ENCODE measurements around the gene BAZ1A. TPM values are rescaled to one million over a fixed set of nuclear protein-coding genes. Genes with fewer than 3 reads are reported as not detected.
"Not testable (repeated sequence)": the region's sequence is repeated elsewhere in the genome, so short reads cannot be mapped to it uniquely, and the experiment has no call there.

BAZ1A gene
- total and polyA plus RNA-seq, 2 experiments from 2014 or later, result 24.2 to 26.8 TPM

DNA sequence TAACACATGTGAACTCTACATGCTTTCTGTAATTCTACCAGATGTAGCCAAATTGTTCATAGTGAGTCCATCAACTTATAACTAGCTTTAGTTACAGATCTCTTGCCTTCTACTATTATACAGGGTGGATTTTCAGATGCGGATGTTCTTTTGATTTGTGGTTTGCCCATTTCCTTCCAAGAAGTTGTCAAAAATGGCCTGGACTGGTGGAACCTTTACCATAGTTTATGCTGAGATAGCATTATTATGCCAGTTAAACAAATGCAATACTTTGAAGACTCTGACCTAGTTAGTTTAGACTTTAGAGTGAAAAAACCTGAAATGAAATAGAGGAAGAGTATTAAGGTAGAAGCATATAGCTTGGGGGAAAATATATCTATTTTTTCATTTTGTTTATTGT lies 133.3 kb downstream of the BAZ1A start (continued):
- TF ChIP-seq, protein P1, sequence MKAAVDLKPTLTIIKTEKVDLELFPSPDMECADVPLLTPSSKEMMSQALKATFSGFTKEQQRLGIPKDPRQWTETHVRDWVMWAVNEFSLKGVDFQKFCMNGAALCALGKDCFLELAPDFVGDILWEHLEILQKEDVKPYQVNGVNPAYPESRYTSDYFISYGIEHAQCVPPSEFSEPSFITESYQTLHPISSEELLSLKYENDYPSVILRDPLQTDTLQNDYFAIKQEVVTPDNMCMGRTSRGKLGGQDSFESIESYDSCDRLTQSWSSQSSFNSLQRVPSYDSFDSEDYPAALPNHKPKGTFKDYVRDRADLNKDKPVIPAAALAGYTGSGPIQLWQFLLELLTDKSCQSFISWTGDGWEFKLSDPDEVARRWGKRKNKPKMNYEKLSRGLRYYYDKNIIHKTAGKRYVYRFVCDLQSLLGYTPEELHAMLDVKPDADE (IDR thresholded peaks at IDR 0.05), result no peak
- TF ChIP-seq CREB1 (CRISPR knock-in tag; IDR thresholded peaks at IDR 0.05; ENCODE audit: low read depth) (no peak), EZH2phosphoT487 (IDR thresholded peaks at IDR 0.05; ENCODE audit: unreplicated experiment) (no peak), EZH2 (IDR thresholded peaks at IDR 0.05; ENCODE audit: low read depth, unreplicated experiment) (no peak), POLR2AphosphoS5 (IDR thresholded peaks at IDR 0.05; ENCODE audit: low read depth) (no peak)
- TF ChIP-seq, protein P2, sequence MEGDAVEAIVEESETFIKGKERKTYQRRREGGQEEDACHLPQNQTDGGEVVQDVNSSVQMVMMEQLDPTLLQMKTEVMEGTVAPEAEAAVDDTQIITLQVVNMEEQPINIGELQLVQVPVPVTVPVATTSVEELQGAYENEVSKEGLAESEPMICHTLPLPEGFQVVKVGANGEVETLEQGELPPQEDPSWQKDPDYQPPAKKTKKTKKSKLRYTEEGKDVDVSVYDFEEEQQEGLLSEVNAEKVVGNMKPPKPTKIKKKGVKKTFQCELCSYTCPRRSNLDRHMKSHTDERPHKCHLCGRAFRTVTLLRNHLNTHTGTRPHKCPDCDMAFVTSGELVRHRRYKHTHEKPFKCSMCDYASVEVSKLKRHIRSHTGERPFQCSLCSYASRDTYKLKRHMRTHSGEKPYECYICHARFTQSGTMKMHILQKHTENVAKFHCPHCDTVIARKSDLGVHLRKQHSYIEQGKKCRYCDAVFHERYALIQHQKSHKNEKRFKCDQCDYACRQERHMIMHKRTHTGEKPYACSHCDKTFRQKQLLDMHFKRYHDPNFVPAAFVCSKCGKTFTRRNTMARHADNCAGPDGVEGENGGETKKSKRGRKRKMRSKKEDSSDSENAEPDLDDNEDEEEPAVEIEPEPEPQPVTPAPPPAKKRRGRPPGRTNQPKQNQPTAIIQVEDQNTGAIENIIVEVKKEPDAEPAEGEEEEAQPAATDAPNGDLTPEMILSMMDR (conservative IDR thresholded peaks at IDR 0.05; ENCODE audit: low read depth in 2 of 2), result no peak

DNA sequence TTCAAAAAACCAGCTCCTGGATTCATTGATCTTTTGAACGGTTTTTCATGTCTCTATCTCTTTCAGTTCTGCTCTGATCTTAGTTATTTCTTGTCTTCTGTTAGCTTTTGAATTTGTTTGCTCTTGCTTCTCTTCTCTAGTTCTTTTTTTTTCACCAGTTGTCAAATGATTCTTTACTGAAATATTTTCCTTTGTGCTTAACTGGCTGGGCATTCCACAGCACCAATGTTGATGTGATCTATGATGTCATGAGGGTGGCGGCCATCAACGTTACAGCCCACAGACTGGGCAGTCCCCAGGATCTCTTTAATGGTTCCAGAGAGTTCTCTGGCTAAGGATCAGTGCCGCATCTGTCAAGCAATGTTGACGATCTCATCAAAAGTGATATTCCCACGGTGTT lies 135.0 kb downstream of the BAZ1A start:
- DNase-seq (ENCODE audit: low spot score); H3K4me3 ChIP-seq; H3K4me1 Mint-ChIP-seq; H3F3A ChIP-seq (replicated peaks; ENCODE audit: low read depth); H3K4me3 Mint-ChIP-seq; H3K27ac Mint-ChIP-seq; H3K79me2 ChIP-seq (replicated peaks; ENCODE audit: insufficient read depth); H3K4me1 ChIP-seq (ENCODE audit: insufficient read depth); H3K27me3 Mint-ChIP-seq (ENCODE audit: insufficient read depth, low read depth, poor library complexity); H3K27me3 ChIP-seq (ENCODE audit: insufficient read depth); H4K20me1 ChIP-seq (replicated peaks; ENCODE audit: insufficient read depth); H3K9me2 ChIP-seq (ENCODE audit: insufficient read depth); H3K27ac ChIP-seq (ENCODE audit: low read depth); ATAC-seq; H3K36me3 ChIP-seq (ENCODE audit: insufficient read depth); H3K36me3 Mint-ChIP-seq (ENCODE audit: low read depth); H3K4me2 ChIP-seq; H3K9me3 Mint-ChIP-seq: not testable (repeated sequence)
- peak overlapping the region; percentile 86; the same call in 1 of the 2 replicates for H2AFZ ChIP-seq

DNA sequence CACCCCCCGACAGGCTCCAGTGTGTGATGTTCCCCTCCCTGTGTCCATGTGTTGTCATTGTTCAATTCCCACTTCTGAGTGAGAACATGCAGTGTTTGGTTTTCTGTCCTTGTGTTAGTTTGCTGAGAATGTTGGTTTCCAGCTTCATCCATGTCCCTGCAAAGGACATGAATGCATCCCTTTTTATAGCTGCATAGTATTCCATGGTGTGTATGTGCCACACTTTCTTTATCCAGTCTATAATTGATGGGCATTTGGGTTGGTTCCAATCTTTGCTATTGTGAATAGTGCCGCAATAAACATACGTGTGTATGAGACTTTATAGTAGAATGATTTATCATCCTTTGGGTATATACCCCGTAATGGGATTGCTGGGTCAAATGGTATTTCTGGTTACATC lies 138.1 kb downstream of the BAZ1A start:
- not testable (repeated sequence) for H3K27ac ChIP-seq (ENCODE audit: low read depth); H4K20me1 ChIP-seq (replicated peaks; ENCODE audit: insufficient read depth); H3K27me3 Mint-ChIP-seq (ENCODE audit: insufficient read depth, low read depth, poor library complexity); H3F3A ChIP-seq (replicated peaks; ENCODE audit: low read depth); H2AFZ ChIP-seq; H3K27me3 ChIP-seq (ENCODE audit: insufficient read depth); H3K36me3 Mint-ChIP-seq (ENCODE audit: low read depth); ATAC-seq; H3K4me3 Mint-ChIP-seq; DNase-seq (ENCODE audit: low spot score); H3K9me3 Mint-ChIP-seq; H3K4me3 ChIP-seq; H3K27ac Mint-ChIP-seq; H3K36me3 ChIP-seq (ENCODE audit: insufficient read depth); H3K4me1 Mint-ChIP-seq; H3K4me2 ChIP-seq; H3K4me1 ChIP-seq (ENCODE audit: insufficient read depth); H3K79me2 ChIP-seq (replicated peaks; ENCODE audit: insufficient read depth); H3K9me2 ChIP-seq (ENCODE audit: insufficient read depth)

DNA sequence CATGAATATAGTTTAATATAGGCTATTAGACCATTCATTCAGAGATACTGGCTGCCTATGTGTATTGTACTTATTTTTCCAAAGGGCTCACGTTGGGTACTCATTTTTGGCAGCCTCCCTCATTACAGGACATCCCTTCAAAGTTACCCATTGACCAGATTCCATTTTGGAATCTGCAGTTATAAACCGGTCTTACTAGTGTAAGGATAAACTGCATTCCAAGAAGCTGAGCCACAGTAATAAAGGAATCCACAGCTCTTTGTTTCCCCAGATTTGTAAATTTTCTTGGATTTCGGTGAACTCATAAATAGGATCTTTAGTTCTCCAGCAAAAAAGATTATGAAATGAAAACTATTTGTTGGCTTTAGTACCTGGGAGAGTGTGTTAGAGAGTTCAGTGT lies 141.9 kb downstream of the BAZ1A start:
- H3K27ac Mint-ChIP-seq, result no peak overlapping the region
- no peak for ATAC-seq
- no peak overlapping the region for H3K4me2 ChIP-seq
- DNase-seq (ENCODE audit: low spot score), result no peak
- no peak overlapping the region for H3K4me3 ChIP-seq
- H2AFZ ChIP-seq, result no peak overlapping the region
- H3F3A ChIP-seq (replicated peaks; ENCODE audit: low read depth), result no peaks in the 10 kb centered on the region
- no peaks in the 10 kb centered on the region for H3K27me3 ChIP-seq (ENCODE audit: insufficient read depth)
- H4K20me1 ChIP-seq (replicated peaks; ENCODE audit: insufficient read depth), result no peaks in the 10 kb centered on the region
- H3K79me2 ChIP-seq (replicated peaks; ENCODE audit: insufficient read depth), result no peaks in the 10 kb centered on the region
- no peaks in the 10 kb centered on the region for H3K36me3 ChIP-seq (ENCODE audit: insufficient read depth)
- no peaks in the 10 kb centered on the region for H3K9me2 ChIP-seq (ENCODE audit: insufficient read depth)
- H3K27ac ChIP-seq (ENCODE audit: low read depth), result no peak overlapping the region
- H3K4me3 Mint-ChIP-seq, result no peak overlapping the region
- H3K4me1 Mint-ChIP-seq, result no peaks in the 10 kb centered on the region
- peaks cover 2% of the 10 kb centered on the region for H3K27me3 Mint-ChIP-seq (ENCODE audit: insufficient read depth, low read depth, poor library complexity)
- H3K36me3 Mint-ChIP-seq (ENCODE audit: low read depth), result no peaks in the 10 kb centered on the region
- H3K4me1 ChIP-seq (ENCODE audit: insufficient read depth), result no peaks in the 10 kb centered on the region
- H3K9me3 Mint-ChIP-seq, result no peaks in the 10 kb centered on the region
- TF ChIP-seq JUNB (IDR thresholded peaks at IDR 0.05; ENCODE audit: unreplicated experiment), result no peak
- TF ChIP-seq, protein P3, sequence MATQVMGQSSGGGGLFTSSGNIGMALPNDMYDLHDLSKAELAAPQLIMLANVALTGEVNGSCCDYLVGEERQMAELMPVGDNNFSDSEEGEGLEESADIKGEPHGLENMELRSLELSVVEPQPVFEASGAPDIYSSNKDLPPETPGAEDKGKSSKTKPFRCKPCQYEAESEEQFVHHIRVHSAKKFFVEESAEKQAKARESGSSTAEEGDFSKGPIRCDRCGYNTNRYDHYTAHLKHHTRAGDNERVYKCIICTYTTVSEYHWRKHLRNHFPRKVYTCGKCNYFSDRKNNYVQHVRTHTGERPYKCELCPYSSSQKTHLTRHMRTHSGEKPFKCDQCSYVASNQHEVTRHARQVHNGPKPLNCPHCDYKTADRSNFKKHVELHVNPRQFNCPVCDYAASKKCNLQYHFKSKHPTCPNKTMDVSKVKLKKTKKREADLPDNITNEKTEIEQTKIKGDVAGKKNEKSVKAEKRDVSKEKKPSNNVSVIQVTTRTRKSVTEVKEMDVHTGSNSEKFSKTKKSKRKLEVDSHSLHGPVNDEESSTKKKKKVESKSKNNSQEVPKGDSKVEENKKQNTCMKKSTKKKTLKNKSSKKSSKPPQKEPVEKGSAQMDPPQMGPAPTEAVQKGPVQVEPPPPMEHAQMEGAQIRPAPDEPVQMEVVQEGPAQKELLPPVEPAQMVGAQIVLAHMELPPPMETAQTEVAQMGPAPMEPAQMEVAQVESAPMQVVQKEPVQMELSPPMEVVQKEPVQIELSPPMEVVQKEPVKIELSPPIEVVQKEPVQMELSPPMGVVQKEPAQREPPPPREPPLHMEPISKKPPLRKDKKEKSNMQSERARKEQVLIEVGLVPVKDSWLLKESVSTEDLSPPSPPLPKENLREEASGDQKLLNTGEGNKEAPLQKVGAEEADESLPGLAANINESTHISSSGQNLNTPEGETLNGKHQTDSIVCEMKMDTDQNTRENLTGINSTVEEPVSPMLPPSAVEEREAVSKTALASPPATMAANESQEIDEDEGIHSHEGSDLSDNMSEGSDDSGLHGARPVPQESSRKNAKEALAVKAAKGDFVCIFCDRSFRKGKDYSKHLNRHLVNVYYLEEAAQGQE (IDR thresholded peaks at IDR 0.05; ENCODE audit: unreplicated experiment), result no peak
- no peak for TF ChIP-seq STAT1 (IDR thresholded peaks at IDR 0.05; ENCODE audit: unreplicated experiment)
- TF ChIP-seq ZNF114 (CRISPR knock-in tag; IDR thresholded peaks at IDR 0.05), result no peak
- TF ChIP-seq, protein P1 (IDR thresholded peaks at IDR 0.05), result no peak
- no peak for TF ChIP-seq NANOG (IDR thresholded peaks at IDR 0.05; ENCODE audit: borderline replicate concordance)
- no peak for TF ChIP-seq POLR2AphosphoS5 (IDR thresholded peaks at IDR 0.05; ENCODE audit: low read depth)
